ENCODE data around the gene CPLX1. TPM values are rescaled to one million over a fixed set of nuclear protein-coding genes. Genes with fewer than 3 reads are reported as not detected.

CPLX1 gene
- polyA plus RNA-seq, 3 donors = not detected

GRCh38 chr4:786074-786741 lies 39.7 kb downstream of the CPLX1 start:
- Mint-ChIP-seq H3K4me1 (peaks cover 25% of the 10 kb centered on the region), H3K36me3 (peaks cover 0 to 5% of the 10 kb centered on the region in 2 donors), H3K9me3 (peaks cover 0 to 15% (median 7%) of the 10 kb centered on the region in 7 donors), H3K4me3 (no peak overlapping the region), H3K27me3 (ENCODE audit: low read depth in 3 of 3) (peaks cover 41 to 67% (median 51%) of the 10 kb centered on the region in 3 donors), H3K27ac (no peak overlapping the region)
- Histone ChIP-seq H2AFZ (ENCODE audit: insufficient read depth, low read depth, low read length, poor library complexity, severe bottlenecking) (no peak overlapping the region), H3K36me3 (replicated peaks in 1 of 2; ENCODE audit: control insufficient read depth in 1 of 2, insufficient read depth in 2 of 2, low read length in 2 of 2) (no peaks in the 10 kb centered on the region), H3K79me2 (ENCODE audit: insufficient read depth, low read length) (peaks cover 5% of the 10 kb centered on the region), H3K9me3 (replicated peaks in 1 of 2; ENCODE audit: control insufficient read depth in 1 of 2, insufficient read depth in 1 of 2, low read length in 2 of 2) (no peaks in the 10 kb centered on the region), H3K4me2 (replicated peaks; ENCODE audit: extremely low read depth, low read length, poor library complexity, severe bottlenecking) (no peak overlapping the region), H3K27me3 (ENCODE audit: control insufficient read depth in 2 of 2, insufficient read depth in 2 of 2, low read length in 2 of 2) (peaks cover 13 to 55% of the 10 kb centered on the region in 2 donors), H3K4me3 (replicated peaks in 1 of 3; ENCODE audit: low read depth in 2 of 3, low read length in 3 of 3) (no peak overlapping the region), H3K4me1 (ENCODE audit: control insufficient read depth in 1 of 2, insufficient read depth in 2 of 2, low read length in 2 of 2) (peaks cover 20 to 27% of the 10 kb centered on the region in 2 donors), H3K9ac (ENCODE audit: insufficient read depth, low read length, poor library complexity, severe bottlenecking) (no peak overlapping the region), H3K27ac (ENCODE audit: low read depth in 1 of 2, low read length in 2 of 2) (no peak overlapping the region), H4K20me1 (ENCODE audit: insufficient read depth, low read length) (no peaks in the 10 kb centered on the region)
- no peak for TF ChIP-seq CTCF (IDR thresholded peaks at IDR 0.05)
- intact Hi-C loops (cut with micrococcal nuclease) = loop anchor here in 1 of 2 donors (10.0 kb wide), 2 partner anchors 189 to 1099 kb away; partner anchors contain the start of gene DGKQ
- WGBS (ENCODE audit: insufficient coverage) = 4% methylated on average over 69 of the region's 72 CpGs
- DNase-seq = no peak

GRCh38 chr4:785332-786073 lies 40.4 kb downstream of the CPLX1 start:
- H3K79me2 ChIP-seq (ENCODE audit: insufficient read depth, low read length) = peaks cover 12% of the 10 kb centered on the region
- Mint-ChIP-seq H3K4me3 (peak overlapping the region in 1 of 2 donors; percentile 81), H3K4me1 (peaks cover 29% of the 10 kb centered on the region), H3K27ac (peak overlapping the region in 1 of 7 donors; percentile 61), H3K27me3 (ENCODE audit: low read depth in 3 of 3) (peaks cover 37 to 62% (median 47%) of the 10 kb centered on the region in 3 donors), H3K9me3 (peaks cover 0 to 15% (median 7%) of the 10 kb centered on the region in 7 donors), H3K36me3 (peaks cover under 1 to 6% of the 10 kb centered on the region in 2 donors)
- peaks cover 13 to 52% of the 10 kb centered on the region in 2 donors for H3K27me3 ChIP-seq (ENCODE audit: control insufficient read depth in 2 of 2, insufficient read depth in 2 of 2, low read length in 2 of 2)
- no peaks in the 10 kb centered on the region for H3K9me3 ChIP-seq (replicated peaks in 1 of 2; ENCODE audit: control insufficient read depth in 1 of 2, insufficient read depth in 1 of 2, low read length in 2 of 2)
- intact Hi-C loops (cut with micrococcal nuclease) = loop anchor here in 1 of 2 donors (10.0 kb wide), 2 partner anchors 189 to 1099 kb away; partner anchors contain the start of gene DGKQ
- no peak overlapping the region for H3K4me3 ChIP-seq (replicated peaks in 1 of 3; ENCODE audit: low read depth in 2 of 3, low read length in 3 of 3)
- TF ChIP-seq CTCF (IDR thresholded peaks at IDR 0.05) = no peak
- no peaks in the 10 kb centered on the region for H4K20me1 ChIP-seq (ENCODE audit: insufficient read depth, low read length)
- H3K4me2 ChIP-seq (replicated peaks; ENCODE audit: extremely low read depth, low read length, poor library complexity, severe bottlenecking) = no peak overlapping the region
- no peak overlapping the region for H2AFZ ChIP-seq (ENCODE audit: insufficient read depth, low read depth, low read length, poor library complexity, severe bottlenecking)
- 3% methylated on average over 46 of the region's 57 CpGs for WGBS (ENCODE audit: insufficient coverage)
- no peaks in the 10 kb centered on the region for H3K36me3 ChIP-seq (replicated peaks in 1 of 2; ENCODE audit: control insufficient read depth in 1 of 2, insufficient read depth in 2 of 2, low read length in 2 of 2)
- peaks cover 27 to 35% of the 10 kb centered on the region in 2 donors for H3K4me1 ChIP-seq (ENCODE audit: control insufficient read depth in 1 of 2, insufficient read depth in 2 of 2, low read length in 2 of 2)
- H3K9ac ChIP-seq (ENCODE audit: insufficient read depth, low read length, poor library complexity, severe bottlenecking) = no peak overlapping the region
- DNase-seq = no peak
- H3K27ac ChIP-seq (ENCODE audit: low read depth in 1 of 2, low read length in 2 of 2) = no peak overlapping the region
